Stomach smooth muscle (tissue), 2 donors: ENCODE results near the gene TKTL1.
A peak's percentile ranks its signal among the peaks of the same experiment; 100 is the strongest.

Experiments
- H3K27ac ChIP-seq: one replicate; pipeline ENCODE4 v1.7.0; 2013; ENCODE audit warnings: mild to moderate bottlenecking, low read length, inconsistent platforms
- H3K27me3 ChIP-seq, 2 donors: one replicate each; pipeline ENCODE4 v1.7.0; 2013; ENCODE audit warnings: low read length in 2 of 2; ENCODE audit not compliant: insufficient read depth in 2 of 2, control insufficient read depth in 1 of 2
- H3K36me3 ChIP-seq, 2 donors: one replicate each; pipeline ENCODE4 v1.7.0; 2013; ENCODE audit warnings: low read length in 2 of 2; ENCODE audit not compliant: control insufficient read depth in 2 of 2, insufficient read depth in 2 of 2
- H3K4me1 ChIP-seq: one replicate; pipeline ENCODE4 v1.7.0; 2013; ENCODE audit warnings: low read length; ENCODE audit not compliant: control insufficient read depth, insufficient read depth
- H3K4me3 ChIP-seq, 2 donors: one replicate each; pipeline ENCODE4 v1.7.0; 2013; ENCODE audit warnings: low read length in 2 of 2
- H3K9ac ChIP-seq, 2 donors: one replicate each; pipeline ENCODE4 v1.7.0; 2013; ENCODE audit warnings: low read length in 2 of 2, mild to moderate bottlenecking in 1 of 2
- H3K9me3 ChIP-seq, 2 donors: one replicate each; pipeline ENCODE4 v1.7.0; 2013; ENCODE audit warnings: low read length in 2 of 2; ENCODE audit not compliant: control insufficient read depth in 2 of 2
- donor health status: healthy.
- donor health status: Pancreatic carcinoma.

TKTL1 gene

DNA sequence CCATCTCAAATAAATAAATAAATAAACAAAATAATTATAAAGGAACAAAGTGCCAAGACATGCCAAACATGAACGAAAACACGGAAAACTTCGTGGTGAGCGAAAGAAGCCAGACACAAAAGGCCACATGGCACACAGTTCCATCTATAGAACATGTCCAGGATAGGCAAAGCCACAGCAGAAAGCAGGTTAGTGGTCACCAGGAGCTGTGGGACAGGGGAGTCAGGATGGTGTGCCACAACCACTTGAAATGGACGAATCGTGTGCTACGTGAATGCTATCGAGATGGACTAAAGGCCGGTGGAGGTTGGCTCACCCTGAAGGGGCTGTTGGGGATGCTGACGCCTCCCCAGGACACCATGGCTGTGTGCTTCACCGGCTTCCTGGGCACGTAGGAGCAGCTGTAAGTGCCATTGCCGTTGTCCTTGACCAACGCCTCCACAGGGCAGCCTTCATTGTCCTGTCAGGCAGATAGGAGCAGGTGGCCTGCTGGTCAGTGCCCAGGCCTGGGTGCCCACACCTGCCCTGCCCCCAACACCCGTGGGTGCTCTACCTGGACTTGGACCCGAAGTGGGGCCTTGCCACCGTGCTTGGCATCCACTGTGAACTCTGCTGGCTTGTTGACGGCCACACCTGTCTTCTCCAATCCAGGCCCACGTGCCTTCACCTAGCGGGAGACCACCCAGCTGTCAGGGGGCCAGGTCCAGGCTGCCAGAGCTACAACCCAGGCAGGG is 68.3 kb downstream of the TKTL1 start:
- H3K27ac ChIP-seq = peak overlapping the region; percentile 99
- H3K9ac ChIP-seq = no peak overlapping the region
- H3K4me1 ChIP-seq = peaks cover 72% of the 10 kb centered on the region
- H3K36me3 ChIP-seq = peaks cover 51 to 63% of the 10 kb centered on the region in 2 donors
- no peaks in the 10 kb centered on the region for H3K9me3 ChIP-seq
- peaks cover 0 to 2% of the 10 kb centered on the region in 2 donors for H3K27me3 ChIP-seq
- peak overlapping the region in 1 of 2 donors; percentile 29 for H3K4me3 ChIP-seq

DNA sequence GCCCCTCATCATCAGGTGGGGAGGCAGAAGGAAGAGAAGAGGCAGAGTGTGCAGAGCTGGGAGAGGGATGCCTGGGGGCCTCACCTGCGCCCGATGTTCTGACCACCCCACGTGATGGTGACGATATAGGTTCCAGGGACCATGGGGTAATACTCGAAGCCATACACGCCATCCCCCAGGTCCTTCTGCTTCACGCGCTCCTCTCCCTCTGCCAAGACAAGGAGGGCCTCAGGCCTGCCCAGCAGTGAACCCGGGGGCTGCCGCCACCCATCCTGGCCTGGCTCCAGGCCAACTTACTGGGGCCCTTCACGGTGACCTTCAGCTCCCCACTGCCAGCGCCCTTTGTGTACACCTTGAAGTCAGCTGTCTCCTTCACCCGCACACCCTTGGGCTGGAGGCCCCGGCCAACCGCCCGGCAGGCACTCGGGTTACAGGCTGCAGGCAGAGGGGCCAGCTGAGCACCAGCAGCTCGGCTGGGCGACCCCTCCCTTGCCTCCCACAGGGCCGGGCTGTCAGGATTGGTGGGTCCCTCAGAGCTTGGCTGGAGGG is 69.5 kb downstream of the TKTL1 start:
- Histone ChIP-seq H3K36me3 (peaks cover 50 to 55% of the 10 kb centered on the region in 2 donors), H3K4me3 (no peak overlapping the region), H3K27me3 (peaks cover 0 to 3% of the 10 kb centered on the region in 2 donors), H3K27ac (peak overlapping the region; percentile 99), H3K9ac (no peak overlapping the region), H3K4me1 (peaks cover 62% of the 10 kb centered on the region), H3K9me3 (no peaks in the 10 kb centered on the region)

DNA sequence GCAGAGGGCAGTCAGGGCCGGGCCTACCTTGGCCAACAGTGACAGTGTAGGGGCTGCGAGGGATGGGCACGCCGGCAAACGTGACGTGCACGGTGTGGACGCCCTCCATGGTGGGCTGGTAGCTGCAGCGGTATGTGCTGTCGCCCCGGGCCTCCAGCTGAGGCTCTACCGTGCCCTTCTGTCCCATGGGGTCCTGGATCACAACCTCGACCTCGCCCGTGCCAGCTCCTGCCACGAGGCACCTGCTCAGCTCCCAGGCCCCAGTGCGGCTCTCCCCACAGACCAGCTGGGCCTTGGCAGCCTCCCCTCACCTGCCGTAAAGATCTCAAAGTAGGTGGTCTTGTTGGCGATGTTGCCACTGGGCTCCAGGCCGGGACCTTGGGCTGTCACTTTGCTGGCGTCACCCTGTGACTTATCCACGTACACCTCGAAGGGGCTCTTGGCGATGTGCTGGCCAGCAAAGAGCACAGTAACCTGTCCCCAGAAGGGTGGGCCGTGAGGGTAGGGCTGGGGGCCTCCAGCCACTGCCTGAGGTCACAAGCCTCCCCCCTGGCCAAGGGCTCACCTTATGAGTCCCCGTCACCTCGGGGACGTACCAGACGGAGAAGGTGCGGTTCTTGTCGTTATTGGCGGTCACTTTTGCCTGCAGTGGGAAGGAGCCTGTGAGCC is 70.5 kb downstream of the TKTL1 start:
- Histone ChIP-seq H3K27ac (peak overlapping the region; percentile 99), H3K4me1 (peaks cover 61% of the 10 kb centered on the region), H3K9ac (peak overlapping the region; percentile 33 to 90), H3K36me3 (peaks cover 50 to 56% of the 10 kb centered on the region in 2 donors), H3K9me3 (no peaks in the 10 kb centered on the region), H3K27me3 (peaks cover 0 to 3% of the 10 kb centered on the region in 2 donors), H3K4me3 (peak overlapping the region in 1 of 2 donors; percentile 69)

GRCh38 chrX:154366666-154367055 is 71.1 kb downstream of the TKTL1 start:
- peak overlapping the region; percentile 89 to 90 for H3K9ac ChIP-seq
- H3K27ac ChIP-seq = peak overlapping the region; percentile 99
- peaks cover 0 to 3% of the 10 kb centered on the region in 2 donors for H3K27me3 ChIP-seq
- peaks cover 57% of the 10 kb centered on the region for H3K4me1 ChIP-seq
- H3K9me3 ChIP-seq = no peaks in the 10 kb centered on the region
- peak overlapping the region in 1 of 2 donors; percentile 69 for H3K4me3 ChIP-seq
- H3K36me3 ChIP-seq = peaks cover 44 to 50% of the 10 kb centered on the region in 2 donors

DNA sequence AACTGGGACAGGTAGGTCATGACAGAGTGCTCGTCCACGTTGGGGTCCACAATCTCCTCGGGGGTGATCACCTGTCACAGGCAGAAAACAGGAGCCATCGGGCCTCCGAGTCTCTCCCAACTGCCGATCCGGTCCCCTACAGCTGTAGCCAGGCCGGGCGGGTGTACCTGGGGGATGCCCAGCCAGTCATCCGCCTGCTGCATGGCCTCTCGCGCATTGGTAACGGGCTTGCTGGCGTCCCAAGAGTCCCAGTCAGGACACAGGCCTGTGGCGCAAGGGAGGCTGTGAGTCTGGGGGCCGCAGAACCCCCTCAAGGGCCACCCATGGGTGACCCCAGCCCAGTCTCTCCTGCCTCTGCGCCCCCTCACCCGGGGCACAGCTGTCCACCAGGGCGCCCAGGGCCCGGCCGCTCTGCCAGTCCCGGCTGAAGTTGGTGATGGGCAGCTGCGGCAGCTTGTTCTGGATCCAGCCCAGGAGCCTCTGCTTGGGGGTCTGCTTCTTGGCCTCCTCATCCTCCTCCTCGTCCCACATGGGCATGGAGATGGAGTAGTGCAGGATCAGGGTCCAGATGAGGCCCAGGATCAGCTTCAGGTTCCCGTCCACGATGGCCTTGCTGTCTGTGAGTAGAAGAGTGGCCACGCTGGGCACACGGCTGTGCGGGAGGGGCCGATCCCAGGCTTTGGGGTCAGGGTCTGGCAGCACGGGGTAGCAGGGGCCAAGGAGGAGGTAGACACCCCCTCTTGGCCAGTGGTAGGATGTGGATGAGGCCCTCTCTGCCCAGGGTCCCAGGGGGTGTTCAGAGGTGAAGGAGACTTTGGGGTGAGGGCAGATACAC is 72.1 kb downstream of the TKTL1 start:
- Histone ChIP-seq H3K9me3 (no peaks in the 10 kb centered on the region), H3K4me3 (peak overlapping the region; percentile 62 to 69), H3K4me1 (peaks cover 49% of the 10 kb centered on the region), H3K27me3 (peaks cover 0 to 3% of the 10 kb centered on the region in 2 donors), H3K36me3 (peaks cover 36 to 48% of the 10 kb centered on the region in 2 donors), H3K9ac (peak overlapping the region; percentile 89 to 90), H3K27ac (peak overlapping the region; percentile 99)

- Histone ChIP-seq H3K9me3 (no peaks in the 10 kb centered on the region), H3K4me1 (peaks cover 49% of the 10 kb centered on the region), H3K36me3 (peaks cover 28 to 49% of the 10 kb centered on the region in 2 donors), H3K9ac (peak overlapping the region; percentile 89 to 90), H3K4me3 (peak overlapping the region; percentile 62 to 69), H3K27me3 (peaks cover 0 to 5% of the 10 kb centered on the region in 2 donors), H3K27ac (peak overlapping the region; percentile 99)
Observed at GRCh38 chrX:154368630-154369448, 73.2 kb downstream of the TKTL1 start.

DNA sequence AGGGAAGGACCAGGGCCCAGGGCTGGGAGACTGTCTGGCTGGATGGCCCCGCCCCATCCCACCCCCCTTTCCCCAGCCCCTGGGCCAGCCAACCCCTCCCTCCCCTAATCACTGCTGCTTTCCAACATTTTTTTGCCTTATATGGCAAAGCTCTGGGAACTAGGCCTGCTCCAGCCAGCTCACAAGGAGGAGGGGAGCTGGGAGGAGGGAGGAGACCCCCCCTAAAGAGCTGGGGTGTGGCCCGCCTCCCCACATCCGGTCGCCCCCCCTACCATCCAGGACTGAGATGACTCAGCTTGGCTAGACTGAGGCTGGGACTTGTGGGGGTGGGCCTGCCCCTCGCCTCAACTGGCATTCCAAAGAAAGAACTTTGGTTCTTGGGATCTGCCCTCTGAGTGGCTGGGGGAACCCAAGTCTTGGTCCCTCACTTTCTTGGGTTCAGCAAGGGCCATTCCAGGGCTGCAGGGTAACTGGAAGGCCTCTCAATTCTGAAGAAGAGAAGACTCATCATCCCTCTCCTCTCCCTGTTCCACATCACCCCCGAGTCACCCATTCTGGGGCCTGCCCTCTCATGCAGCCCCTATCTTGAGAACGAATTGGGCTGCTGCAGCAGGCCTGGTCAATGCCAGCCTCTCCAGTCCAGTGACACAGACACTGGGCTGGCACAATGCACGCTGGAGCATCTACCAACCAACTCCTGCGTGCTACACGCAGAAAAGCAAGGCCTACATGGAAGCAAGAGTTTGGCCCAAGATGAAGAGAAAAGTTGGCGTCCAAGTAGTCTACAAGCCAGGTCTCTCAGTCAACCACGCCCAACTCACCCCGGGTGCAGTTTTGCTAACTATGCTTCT is 74.1 kb downstream of the TKTL1 start:
- Histone ChIP-seq H3K36me3 (peaks cover 21 to 44% of the 10 kb centered on the region in 2 donors), H3K9ac (peak overlapping the region; percentile 89 to 90), H3K4me3 (peak overlapping the region; percentile 88 to 89), H3K4me1 (peaks cover 44% of the 10 kb centered on the region), H3K27ac (peak overlapping the region; percentile 99), H3K9me3 (no peaks in the 10 kb centered on the region), H3K27me3 (peaks cover 0 to 4% of the 10 kb centered on the region in 2 donors)

DNA sequence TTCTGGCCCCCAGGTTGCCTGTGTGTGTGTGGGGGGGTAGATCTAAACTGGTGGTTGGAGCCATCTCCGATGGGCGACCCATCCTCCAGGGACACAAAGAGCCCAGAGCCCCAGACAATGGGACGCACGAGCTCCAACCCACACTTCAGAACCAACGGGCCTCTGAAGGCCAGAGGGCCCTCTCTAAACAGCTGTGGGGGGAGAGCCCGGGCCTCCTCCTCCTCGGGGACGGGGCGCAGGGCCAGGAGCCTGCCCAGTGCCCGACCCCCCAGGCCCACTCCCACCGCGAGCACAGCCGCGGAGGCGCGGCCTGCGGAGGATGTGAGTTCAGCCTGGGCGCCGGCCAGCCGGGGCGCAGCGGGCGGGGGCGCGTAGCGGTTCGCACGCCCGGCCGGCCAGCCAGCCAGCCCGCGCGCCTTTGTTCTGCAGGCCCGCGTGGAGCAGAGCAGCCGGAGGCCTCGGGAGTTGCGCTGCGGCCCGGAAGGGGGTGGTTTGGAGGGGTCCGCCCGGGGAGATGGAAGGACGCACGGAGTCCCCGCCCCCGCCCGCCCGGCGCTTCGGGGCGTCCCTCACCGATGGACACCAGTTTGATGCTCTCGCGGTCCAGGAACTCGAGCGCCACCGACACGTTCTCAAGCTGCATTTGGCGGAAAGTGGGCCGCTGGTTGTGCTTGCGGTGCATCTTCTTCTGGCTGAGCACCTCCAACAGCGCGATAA is 74.9 kb downstream of the TKTL1 start:
- peak overlapping the region; percentile 99 for H3K27ac ChIP-seq
- peaks cover 42% of the 10 kb centered on the region for H3K4me1 ChIP-seq
- peak overlapping the region; percentile 88 to 89 for H3K4me3 ChIP-seq
- peak overlapping the region; percentile 69 to 90 for H3K9ac ChIP-seq
- no peaks in the 10 kb centered on the region for H3K9me3 ChIP-seq
- peaks cover 0 to 4% of the 10 kb centered on the region in 2 donors for H3K27me3 ChIP-seq
- H3K36me3 ChIP-seq = peaks cover 20 to 40% of the 10 kb centered on the region in 2 donors
